A549 (cell line): ENCODE measurements around the gene GABRA5.

Experiments
- CBX8 ChIP-seq: fragments of 200-600 bp; sonication (generic); IDR thresholded peaks from 2 replicates; pipeline ENCODE4 v1.6.1; 2016
- EP300 ChIP-seq, 2 experiments: fragments of >200 bp; sonication (Bioruptor Twin); formaldehyde crosslinking; IDR thresholded peaks; 2 replicates in 1 of 2; 3 replicates in 1 of 2; pipeline ENCODE4 v1.6.1; 2016 to 2017
- HDAC2 ChIP-seq: fragments of 200-600 bp; sonication (generic); IDR thresholded peaks from 2 replicates; pipeline ENCODE4 v1.6.1; 2016
- KDM1A ChIP-seq: fragments of 200-600 bp; sonication (generic); IDR thresholded peaks from 2 replicates; pipeline ENCODE4 v1.6.1; 2016; ENCODE audit warnings: low read depth, mild to moderate bottlenecking
- MYC ChIP-seq: IDR thresholded peaks from 2 replicates; pipeline ENCODE4 v1.6.1; 2012; ENCODE audit warnings: mild to moderate bottlenecking, inconsistent platforms, low read length, improper control_type of control experiment, borderline replicate concordance
- POLR2A ChIP-seq: IDR thresholded peaks from 2 replicates; pipeline ENCODE4 v1.6.1; 2012; ENCODE audit warnings: mild to moderate bottlenecking, low read length
- RFX5 ChIP-seq: fragments of 450-650 bp; IDR thresholded peaks from 2 replicates; pipeline ENCODE4 v1.7.1; 2014; ENCODE audit warnings: antibody characterized with exemption, mild to moderate bottlenecking, moderate library complexity
- SMC3 ChIP-seq: fragments of >200 bp; sonication (Bioruptor Twin); formaldehyde crosslinking; IDR thresholded peaks from 3 replicates; pipeline ENCODE4 v1.6.1; 2018; ENCODE audit warnings: inconsistent platforms
- SREBF2 ChIP-seq: fragments of 450-650 bp; IDR thresholded peaks from 2 replicates; pipeline ENCODE4 v1.6.1; 2014; ENCODE audit warnings: mild to moderate bottlenecking, moderate library complexity
- TF ChIP-seq, protein P1 (sequence below): fragments of >200 bp; sonication (Bioruptor Twin); formaldehyde crosslinking; IDR thresholded peaks from 3 replicates; pipeline ENCODE4 v1.5.1; 2016
- TF ChIP-seq, protein P2 (sequence below): fragments of 450-650 bp; IDR thresholded peaks from 2 replicates; pipeline ENCODE4 v1.6.1; 2014; ENCODE audit warnings: antibody characterized with exemption
- TF ChIP-seq, protein P3 (sequence below): fragments of 200-600 bp; sonication (generic); IDR thresholded peaks from 2 replicates; pipeline ENCODE4 v1.6.1; 2016; ENCODE audit warnings: antibody characterized with exemption, mild to moderate bottlenecking, moderate library complexity
- TF ChIP-seq, protein P4 (sequence below): IDR thresholded peaks from 2 replicates; pipeline ENCODE4 v1.6.1; 2012

DNA sequence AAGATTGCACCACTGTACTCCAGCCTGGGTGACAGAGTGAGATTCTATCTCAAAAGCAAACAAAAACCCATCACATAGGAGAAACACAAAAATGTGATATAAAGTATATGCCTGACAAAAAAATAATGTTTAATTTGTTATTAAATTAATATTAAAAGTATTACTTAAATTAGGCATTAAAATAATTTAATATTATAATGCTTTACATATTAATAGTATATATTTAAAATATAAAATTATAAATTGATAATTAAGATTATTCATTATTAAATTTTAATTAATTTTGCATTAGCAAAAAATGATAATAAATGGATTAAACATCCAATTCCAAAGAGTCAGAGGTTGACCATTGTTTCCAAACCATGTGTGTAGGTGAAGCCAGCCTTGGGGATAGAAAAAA lies 22.0 kb upstream of the GABRA5 start:
- no peak for TF ChIP-seq CBX8
- TF ChIP-seq, protein P1, sequence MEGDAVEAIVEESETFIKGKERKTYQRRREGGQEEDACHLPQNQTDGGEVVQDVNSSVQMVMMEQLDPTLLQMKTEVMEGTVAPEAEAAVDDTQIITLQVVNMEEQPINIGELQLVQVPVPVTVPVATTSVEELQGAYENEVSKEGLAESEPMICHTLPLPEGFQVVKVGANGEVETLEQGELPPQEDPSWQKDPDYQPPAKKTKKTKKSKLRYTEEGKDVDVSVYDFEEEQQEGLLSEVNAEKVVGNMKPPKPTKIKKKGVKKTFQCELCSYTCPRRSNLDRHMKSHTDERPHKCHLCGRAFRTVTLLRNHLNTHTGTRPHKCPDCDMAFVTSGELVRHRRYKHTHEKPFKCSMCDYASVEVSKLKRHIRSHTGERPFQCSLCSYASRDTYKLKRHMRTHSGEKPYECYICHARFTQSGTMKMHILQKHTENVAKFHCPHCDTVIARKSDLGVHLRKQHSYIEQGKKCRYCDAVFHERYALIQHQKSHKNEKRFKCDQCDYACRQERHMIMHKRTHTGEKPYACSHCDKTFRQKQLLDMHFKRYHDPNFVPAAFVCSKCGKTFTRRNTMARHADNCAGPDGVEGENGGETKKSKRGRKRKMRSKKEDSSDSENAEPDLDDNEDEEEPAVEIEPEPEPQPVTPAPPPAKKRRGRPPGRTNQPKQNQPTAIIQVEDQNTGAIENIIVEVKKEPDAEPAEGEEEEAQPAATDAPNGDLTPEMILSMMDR, result no peak
- no peak for TF ChIP-seq POLR2A
- TF ChIP-seq, protein P2, sequence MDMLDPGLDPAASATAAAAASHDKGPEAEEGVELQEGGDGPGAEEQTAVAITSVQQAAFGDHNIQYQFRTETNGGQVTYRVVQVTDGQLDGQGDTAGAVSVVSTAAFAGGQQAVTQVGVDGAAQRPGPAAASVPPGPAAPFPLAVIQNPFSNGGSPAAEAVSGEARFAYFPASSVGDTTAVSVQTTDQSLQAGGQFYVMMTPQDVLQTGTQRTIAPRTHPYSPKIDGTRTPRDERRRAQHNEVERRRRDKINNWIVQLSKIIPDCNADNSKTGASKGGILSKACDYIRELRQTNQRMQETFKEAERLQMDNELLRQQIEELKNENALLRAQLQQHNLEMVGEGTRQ, result no peak
- TF ChIP-seq, protein P3, sequence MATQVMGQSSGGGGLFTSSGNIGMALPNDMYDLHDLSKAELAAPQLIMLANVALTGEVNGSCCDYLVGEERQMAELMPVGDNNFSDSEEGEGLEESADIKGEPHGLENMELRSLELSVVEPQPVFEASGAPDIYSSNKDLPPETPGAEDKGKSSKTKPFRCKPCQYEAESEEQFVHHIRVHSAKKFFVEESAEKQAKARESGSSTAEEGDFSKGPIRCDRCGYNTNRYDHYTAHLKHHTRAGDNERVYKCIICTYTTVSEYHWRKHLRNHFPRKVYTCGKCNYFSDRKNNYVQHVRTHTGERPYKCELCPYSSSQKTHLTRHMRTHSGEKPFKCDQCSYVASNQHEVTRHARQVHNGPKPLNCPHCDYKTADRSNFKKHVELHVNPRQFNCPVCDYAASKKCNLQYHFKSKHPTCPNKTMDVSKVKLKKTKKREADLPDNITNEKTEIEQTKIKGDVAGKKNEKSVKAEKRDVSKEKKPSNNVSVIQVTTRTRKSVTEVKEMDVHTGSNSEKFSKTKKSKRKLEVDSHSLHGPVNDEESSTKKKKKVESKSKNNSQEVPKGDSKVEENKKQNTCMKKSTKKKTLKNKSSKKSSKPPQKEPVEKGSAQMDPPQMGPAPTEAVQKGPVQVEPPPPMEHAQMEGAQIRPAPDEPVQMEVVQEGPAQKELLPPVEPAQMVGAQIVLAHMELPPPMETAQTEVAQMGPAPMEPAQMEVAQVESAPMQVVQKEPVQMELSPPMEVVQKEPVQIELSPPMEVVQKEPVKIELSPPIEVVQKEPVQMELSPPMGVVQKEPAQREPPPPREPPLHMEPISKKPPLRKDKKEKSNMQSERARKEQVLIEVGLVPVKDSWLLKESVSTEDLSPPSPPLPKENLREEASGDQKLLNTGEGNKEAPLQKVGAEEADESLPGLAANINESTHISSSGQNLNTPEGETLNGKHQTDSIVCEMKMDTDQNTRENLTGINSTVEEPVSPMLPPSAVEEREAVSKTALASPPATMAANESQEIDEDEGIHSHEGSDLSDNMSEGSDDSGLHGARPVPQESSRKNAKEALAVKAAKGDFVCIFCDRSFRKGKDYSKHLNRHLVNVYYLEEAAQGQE, result no peak
- TF ChIP-seq, protein P4, sequence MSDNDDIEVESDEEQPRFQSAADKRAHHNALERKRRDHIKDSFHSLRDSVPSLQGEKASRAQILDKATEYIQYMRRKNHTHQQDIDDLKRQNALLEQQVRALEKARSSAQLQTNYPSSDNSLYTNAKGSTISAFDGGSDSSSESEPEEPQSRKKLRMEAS, result no peak
- no peak for TF ChIP-seq SREBF2
- no peak for TF ChIP-seq KDM1A
- TF ChIP-seq SMC3, result no peak
- no peak for TF ChIP-seq RFX5
- no peak for TF ChIP-seq EP300 (IDR thresholded peaks at IDR 0.05)
- no peak for TF ChIP-seq MYC
- no peak for TF ChIP-seq HDAC2
